T-helper 2 cell treated with Interferon-gamma antibody and Interleukin-4, amounts not matched to agents 100 ng/mL and 5 ng/mL, for 36 hours (primary cell): ENCODE measurements around the gene GAB2. TPM values are rescaled to one million over a fixed set of nuclear protein-coding genes. Genes with fewer than 3 reads are reported as not detected.
"Not testable (repeated sequence)": the region's sequence is repeated elsewhere in the genome, so short reads cannot be mapped to it uniquely, and the experiment has no call there.

ENCODE experiments used
- intact Hi-C: fragments of 100-400 bp; cut with micrococcal nuclease; formaldehyde crosslinking; loops from one replicate; pipeline ENCODE4 v1.15.1; 2023
- total RNA-seq: library from RNA; stranded (reverse); gene quantifications from 2 replicates; pipeline ENCODE4 v1.2.3, GENCODE V29; 2022

The GAB2 gene
- total RNA-seq, 1 donor from 2014 or later: 96.1 TPM

DNA sequence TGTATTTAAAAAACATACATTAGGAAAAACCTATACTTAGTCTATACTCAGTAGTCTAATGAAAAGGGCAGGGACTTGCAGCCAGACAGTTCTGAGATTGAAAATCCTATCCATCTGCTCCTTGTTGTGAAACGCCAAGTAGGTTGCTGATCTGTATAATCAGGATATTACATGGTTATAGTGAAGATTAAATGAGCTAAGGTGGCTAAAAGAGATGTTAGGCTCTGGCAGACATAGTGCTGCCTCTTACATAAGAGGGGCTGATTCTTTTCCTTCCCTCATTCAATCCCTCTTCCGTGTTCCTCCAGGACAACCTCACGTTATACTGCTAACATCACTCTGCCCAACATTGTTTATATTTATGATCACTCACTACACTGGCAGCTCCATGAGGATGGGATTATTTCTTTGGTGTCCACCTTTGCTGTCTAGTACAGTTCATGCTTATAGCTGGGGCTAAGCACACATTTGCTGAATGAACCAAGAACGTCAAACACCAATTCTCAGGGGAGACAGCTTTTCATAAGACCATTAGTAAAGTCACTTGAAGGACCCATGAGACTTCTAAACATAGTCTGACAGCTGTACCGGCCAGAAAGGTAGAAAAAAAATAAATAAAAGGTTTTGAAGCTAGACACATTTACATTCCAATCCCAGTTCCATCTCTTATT lies 46.3 kb downstream of the GAB2 start:
- intact Hi-C loops: no loop called here

DNA sequence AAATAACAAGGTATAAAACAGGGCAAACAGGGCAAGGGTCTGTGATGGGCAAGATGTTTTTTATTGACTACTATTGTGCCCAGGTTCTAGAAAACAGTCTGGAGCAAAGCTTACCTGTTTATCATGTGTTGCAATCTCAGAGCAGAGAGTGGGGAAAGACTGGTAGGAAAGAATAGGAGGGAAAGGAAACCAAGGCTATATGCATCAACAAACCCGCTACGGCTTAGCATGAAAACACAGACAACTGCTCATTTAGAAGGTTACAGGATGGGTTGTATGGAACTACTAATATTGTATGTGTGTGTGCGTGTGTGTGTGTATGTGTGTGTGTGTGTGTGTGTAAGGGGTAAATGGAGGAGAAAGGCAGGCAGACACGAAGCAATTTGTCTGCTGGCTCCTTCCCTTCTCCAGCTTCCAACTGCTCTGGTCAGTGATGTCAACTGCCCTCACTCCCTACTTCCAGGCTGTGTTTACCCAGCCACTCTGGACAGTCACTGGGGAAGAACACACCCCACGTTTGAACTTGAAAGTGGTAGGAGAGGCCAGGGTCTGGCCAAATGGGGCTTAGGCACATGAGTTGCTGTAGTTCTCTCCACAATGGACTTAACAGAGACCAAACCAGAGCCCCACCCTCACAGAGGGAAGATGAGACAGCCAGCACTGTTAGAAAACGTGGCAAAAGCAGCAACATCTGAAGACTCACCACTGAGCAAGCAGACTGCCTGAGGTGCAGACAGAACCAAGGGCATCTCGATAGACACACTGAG lies 47.0 kb downstream of the GAB2 start:
- intact Hi-C loops: no loop called here

DNA sequence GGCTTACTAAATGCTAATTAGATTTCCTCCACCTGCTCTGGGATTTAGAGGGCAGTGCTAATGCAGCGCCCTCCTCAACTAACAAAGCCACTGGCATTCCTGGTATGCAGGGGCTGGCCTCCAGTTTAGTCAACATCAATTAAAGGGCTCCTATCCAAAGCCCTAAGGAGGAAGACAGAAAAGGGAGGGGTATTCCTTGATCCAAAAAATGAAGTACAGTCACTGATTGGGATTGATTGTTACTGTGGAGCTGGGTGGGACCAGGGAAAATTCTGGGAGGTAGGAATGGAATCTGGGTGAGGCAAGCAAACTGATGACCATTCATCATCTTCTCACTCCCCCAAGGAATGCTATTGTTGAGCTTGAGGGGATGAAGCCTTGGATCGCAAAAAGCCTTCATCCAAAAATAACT lies 52.2 kb downstream of the GAB2 start:
- intact Hi-C loops: no loop called here

GRCh38 chr11:78364128-78364751 lies 53.4 kb downstream of the GAB2 start:
- intact Hi-C loops: no loop called here

DNA sequence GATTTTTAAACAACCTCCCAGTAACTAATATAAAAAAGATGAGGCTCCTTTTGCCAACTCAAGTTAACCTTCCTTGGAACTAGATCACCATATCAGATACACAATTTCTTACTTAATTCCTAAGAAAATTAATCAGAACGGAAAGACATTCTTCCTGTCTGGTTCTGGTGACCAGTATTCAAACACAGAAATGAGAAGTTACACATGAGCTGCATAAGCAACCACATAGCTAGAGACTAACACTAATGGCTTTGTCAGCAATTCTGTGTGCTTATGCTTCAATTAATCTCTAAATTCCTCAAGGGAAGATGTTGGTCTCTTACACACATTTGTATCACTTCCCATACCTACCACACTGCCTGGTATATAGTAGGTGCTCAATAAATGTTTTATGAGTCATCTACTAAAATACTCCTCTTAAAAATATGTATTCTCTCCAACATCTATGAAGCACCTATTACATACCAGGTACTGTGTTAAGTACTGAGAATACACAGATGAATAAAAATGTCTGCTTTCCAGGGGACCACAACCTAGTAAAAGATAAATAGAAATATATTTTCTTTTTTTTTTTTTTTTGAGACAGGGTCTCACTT lies 54.5 kb downstream of the GAB2 start:
- intact Hi-C loops: no loop called here

GRCh38 chr11:78361228-78361627 lies 56.4 kb downstream of the GAB2 start:
- intact Hi-C loops: no loop called here

DNA sequence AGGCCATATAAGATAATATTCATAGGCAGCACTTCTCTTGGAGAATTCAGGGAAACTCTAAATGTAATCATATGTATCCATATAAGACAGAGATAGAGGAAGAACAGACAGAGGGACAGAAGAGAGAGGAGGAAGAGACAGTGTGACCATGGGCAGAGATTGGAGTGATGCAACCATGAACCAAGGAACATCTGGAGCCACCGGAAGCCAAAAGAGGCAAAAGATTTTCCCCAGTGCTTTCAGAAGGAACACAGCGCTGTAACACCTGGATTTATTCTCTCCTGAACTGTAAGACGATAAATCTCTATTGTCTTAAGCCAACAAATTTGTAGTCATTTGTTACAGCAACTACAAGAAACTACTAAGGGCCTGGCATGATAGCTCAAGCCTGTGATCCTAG lies 57.7 kb downstream of the GAB2 start:
- intact Hi-C loops: no loop called here

DNA sequence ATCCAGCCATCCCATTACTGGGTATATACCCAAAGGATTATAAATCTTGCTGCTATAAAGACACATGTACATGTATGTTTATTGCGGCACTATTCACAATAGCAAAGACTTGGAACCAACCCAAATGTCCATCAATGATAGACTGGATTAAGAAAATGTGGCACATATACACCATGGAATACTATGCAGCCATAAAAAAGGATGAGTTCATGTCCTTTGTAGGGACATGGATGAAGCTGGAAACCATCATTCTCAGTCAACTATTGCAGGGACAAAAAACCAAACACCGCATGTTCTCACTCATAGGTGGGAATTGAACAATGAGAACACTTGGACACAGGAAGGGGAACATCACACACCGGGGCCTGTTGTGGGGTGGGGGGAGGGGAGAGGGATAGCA lies 59.7 kb downstream of the GAB2 start:
- intact Hi-C loops: not testable (repeated sequence)

DNA sequence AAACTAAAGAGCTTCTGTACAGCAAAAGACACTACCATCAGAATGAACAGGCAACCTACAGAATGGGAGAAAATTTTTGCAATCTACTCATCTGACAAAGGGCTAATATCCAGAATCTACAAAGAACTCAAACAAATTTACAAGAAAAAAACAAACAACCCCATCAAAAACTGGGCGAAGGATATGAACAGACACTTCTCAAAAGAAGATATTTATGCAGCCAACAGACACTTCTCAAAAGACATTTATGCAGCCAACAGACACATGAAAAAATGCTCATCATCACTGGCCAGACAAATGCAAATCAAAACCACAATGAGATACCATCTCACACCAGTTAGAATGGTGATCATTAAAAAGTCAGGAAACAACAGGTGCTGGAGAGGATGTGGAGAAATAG lies 60.2 kb downstream of the GAB2 start:
- intact Hi-C loops: not testable (repeated sequence)

- intact Hi-C loops: not testable (repeated sequence)
Observed at GRCh38 chr11:78355742-78356141, 61.9 kb downstream of the GAB2 start.

- intact Hi-C loops: no loop called here
Observed at GRCh38 chr11:78355309-78355705, 62.3 kb downstream of the GAB2 start.

DNA sequence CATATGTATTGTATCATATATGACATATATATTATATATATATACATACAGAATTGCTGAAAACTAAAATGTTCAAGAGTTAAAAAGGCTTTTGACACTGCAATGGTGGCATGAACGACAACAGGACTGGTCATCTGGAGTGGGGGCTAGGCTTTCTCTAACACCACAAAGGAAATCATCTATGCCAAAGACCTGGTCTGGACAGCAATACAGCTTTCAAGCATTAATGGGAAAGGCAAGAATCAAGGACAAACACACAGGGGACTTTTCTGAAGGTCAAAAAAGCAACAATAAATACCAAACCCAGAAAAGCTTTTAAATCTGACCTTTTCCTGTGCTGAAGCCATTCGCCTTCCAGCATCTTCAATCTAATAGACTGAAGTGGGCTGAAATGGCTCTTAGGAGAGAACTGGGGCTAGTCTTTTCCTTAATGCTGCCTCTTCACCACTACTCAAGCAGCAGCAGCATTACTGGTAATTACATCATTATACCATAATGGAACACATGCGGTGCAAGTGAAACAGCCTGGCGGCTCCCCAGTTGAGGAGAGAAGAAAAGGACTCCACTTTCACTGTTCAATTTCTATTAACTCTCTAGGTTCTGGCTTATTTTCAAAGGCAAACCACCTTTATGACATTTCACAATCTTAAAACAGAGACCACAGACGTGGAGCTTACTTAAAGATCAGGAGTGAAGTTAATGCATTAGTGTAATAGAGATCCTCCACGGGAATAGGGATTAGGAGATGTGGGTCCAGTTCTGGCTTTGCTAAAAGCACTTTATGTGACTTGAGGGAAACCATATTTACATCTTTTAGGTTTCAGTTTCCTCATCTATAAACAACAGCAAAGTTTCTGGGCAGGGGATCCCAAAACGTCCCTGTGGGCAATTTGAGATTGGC lies 63.0 kb downstream of the GAB2 start:
- intact Hi-C loops: no loop called here

DNA sequence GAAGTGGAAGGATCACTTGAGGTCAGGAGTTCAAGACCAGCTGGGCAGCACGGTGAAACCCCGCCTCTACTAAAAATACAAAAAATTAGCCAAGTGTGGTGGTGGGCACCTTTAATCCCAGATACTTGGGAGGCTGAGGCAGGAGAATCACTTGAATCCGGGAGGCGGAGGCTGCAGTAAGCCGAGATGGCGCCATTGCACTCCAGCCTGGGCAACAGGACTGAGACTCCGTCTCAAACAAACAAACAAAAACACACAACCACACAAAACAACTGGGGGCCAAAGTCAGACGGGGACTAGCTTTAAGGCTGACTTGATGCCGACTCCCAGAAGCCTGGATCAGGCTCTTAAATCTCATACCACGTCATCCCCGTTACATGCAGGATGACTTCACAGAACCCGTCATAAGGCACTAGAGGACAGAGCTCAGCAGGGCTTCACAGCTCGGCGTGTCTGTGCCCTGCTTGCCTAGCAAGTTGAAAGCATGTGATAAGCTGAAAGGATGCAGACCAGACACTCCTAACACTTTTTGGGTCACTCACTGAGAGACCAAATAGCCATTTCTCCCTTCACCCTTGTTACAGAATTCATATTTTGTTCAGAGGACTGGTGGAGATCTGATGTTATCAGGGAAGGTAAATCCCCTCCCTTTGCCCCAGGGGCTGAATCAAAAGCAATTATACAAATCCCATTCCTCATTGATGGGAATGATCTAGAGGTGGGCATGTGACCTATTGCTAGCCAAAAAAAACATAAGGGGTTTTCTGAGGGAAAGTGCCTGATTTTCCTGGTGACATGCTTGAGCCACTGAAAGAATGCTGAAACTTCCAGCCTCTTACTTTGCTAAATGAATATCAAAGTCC lies 65.4 kb downstream of the GAB2 start:
- intact Hi-C loops: no loop called here

DNA sequence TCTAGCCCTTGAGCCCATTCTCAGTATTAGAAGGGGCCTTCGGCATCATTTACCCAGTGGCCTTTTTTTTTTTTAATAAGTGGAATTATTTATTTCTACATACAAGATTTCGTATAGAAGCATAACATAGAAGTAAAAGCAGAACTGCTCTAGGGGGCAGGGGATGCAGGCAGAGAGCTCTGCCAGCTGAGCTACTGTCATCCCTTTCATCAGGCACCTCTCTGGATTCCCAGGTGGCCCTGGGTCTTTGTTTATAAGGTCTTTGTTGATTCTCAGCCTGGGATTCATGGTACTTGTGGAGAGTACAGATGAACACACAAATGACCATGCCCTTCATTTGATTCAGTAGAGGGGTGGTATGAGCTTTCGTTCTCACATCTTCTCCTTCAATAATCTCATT lies 66.4 kb downstream of the GAB2 start:
- intact Hi-C loops: no loop called here

- intact Hi-C loops: no loop called here
Observed at GRCh38 chr11:78350646-78351165, 66.9 kb downstream of the GAB2 start.

GRCh38 chr11:78350091-78350645 lies 67.5 kb downstream of the GAB2 start:
- intact Hi-C loops: no loop called here

- intact Hi-C loops: no loop called here
Observed at GRCh38 chr11:78349624-78350023, 68.0 kb downstream of the GAB2 start.

DNA sequence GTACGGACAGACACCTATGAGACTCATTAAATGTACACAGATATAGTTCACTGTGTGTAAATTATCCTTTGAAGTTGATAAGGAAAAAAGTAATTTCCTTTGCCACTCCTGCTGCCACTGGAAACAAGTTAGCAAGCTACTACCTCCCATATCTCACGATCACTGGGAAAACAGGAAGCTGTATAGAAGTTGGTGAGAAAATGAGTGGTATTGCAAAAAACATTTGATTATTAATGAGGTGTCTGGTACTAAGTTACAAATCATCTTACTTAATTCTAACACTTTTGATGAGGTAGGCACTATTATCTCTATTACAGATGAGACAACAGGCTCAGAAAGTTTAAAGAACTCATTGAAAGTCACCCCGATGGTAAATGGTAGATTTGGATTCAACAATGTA lies 68.5 kb downstream of the GAB2 start:
- intact Hi-C loops: no loop called here

DNA sequence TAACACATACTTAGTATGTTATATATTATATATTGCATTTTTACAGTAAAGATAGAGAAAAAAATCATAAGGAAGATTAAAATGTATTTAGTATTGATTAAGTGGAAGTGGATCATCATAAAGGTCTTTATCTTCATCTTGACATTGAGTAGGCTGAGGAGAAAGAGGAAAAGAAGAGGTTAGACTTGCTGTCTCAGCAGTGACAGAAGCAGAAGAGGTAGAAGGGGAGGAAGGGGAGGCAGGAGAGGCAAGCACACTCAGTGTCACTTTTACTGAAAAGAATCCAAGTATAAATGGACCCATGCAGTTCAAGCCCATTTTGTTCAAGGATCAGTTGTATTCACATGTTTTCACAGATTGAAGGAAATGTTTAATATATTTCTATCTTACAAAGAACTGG lies 69.7 kb downstream of the GAB2 start:
- intact Hi-C loops: no loop called here

GRCh38 chr11:78346799-78347198 lies 70.8 kb downstream of the GAB2 start:
- intact Hi-C loops: no loop called here
